Pancreas (tissue), 10 donors: Measurements from ENCODE around the gene AASDH. TPM values are rescaled to one million over a fixed set of nuclear protein-coding genes. Genes with fewer than 3 reads are reported as not detected.

Source experiments
- ATAC-seq, 4 donors: fragments of 200-7000 bp; cut with Tn5 transposase; one replicate each; pipeline versions ENCODE4 v1.8.0 to v1.9.1; 2020; ENCODE audit warnings: mild to moderate bottlenecking in 4 of 4, moderate library complexity in 4 of 4
- DNase-seq, 6 donors: peaks; one replicate each; pipeline ENCODE4 v3.0.0-alpha.2; 2020
- FAIRE-seq: peaks from 2 replicates; lab custom pipeline; 2012; peaks lifted over from hg19 to GRCh38; lab: Jason Lieb, UNC
- H3K27ac ChIP-seq, 4 donors: fragments of 200-600 bp; sonication (generic); 1 replicate in 3 of 4; 2 replicates in 1 of 4; pipeline versions ENCODE4 v1.5.0 to v1.8.0; 2020
- H3K27me3 ChIP-seq, 4 donors: fragments of 200-600 bp; one replicate each; pipeline ENCODE4 v1.8.0; 2021
- H3K36me3 ChIP-seq, 3 donors: fragments of 200-600 bp; sonication (generic) in 1 of 3; one replicate each; pipeline versions ENCODE4 v1.5.0 to v1.8.0; 2020 to 2021
- H3K4me1 ChIP-seq, 3 donors: fragments of 200-600 bp; one replicate each; pipeline ENCODE4 v1.8.0; 2021
- H3K4me3 ChIP-seq, 4 donors: fragments of 200-600 bp; sonication (generic) in 2 of 4; one replicate each; pipeline versions ENCODE4 v1.5.0 to v1.8.0; 2020 to 2021
- H3K9me3 ChIP-seq, 4 donors: fragments of 200-600 bp; one replicate each; pipeline ENCODE4 v1.8.0; 2021
- WGBS, 2 donors: extraction: QIAGEN DNeasy Blood & Tissue Kit; methylation state at CpG; one replicate each; pipeline ENCODE4 v1.1.7; 2013; 5-methylcytosine and 5-hydroxymethylcytosine counted together
- intact Hi-C, 3 donors: fragments of 100-400 bp; cut with DNase I; formaldehyde crosslinking; loops; one replicate each; pipeline versions ENCODE4 v1.11.1 to v1.14.2; 2022
- polyA plus RNA-seq, 2 donors: library from polyadenylated mRNA; stranded (reverse); fragments of 200-250 nt; gene quantifications; one replicate each; pipeline ENCODE4 v1.2.3, GENCODE V29; 2013
- total RNA-seq, 6 donors: library from RNA; stranded (reverse); fragmentation: NEBNext Ultra II Directional in 4 of 6; extraction: Animal tissue kit (Norgen Biotek cat#: 25700) in 4 of 6; gene quantifications; one replicate each; pipeline versions ENCODE4 v1.2.1 to v1.2.4, GENCODE V29; 2021 to 2023
- TF ChIP-seq, protein P1 (sequence below), 4 donors: fragments of 200-600 bp; sonication (generic) in 3 of 4; IDR thresholded peaks; one replicate each; pipeline versions ENCODE4 v1.5.0 to v1.8.0; 2021; ENCODE audit warnings: antibody characterized with exemption in 4 of 4
- donor health status: healthy with polysubstance abuse.
- donor health status: DM: no; HTN: no; CAD: no; lungs with moderate emphysema.
- donor health status: DM: no; HTN: no; CAD: no.
- donor health status: control.
- donor health status: control.
- donor health status: Bipolar disorder and iron deficiency.
- donor health status: DM: yes; HTN: yes; CAD: no.
- donor health status: DM: no; HTN: no; CAD: no.
- donor health status: DM: no; HTN: no; CAD: no.
- donor health status: DM: yes; HTN: yes; CAD: no.

Gene AASDH
- total and polyA plus RNA-seq, 8 donors: 1.9 to 7.3 (median 4.6) TPM

DNA sequence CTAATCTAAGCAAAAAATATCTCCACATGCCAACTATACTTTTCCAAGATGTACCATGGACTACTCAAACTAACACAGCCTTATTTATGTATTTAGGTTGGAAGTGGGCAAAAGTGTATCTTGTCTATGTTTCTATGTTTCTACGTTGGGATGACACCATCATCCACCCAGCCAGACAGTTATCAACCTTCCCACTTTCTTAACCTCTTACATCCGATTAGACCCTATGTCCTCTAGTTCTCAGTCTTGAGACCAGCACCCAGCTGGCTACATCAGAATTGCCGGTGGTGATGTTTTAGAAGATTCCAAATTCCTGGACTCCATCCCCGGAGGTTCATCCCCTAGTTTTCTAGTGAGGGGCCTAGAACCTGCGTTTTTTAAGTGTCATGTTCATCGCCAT lies 1.0 kb upstream of the AASDH start:
- H3K9me3 ChIP-seq: no peaks in the 10 kb centered on the region
- H3K4me1 ChIP-seq: peaks cover 0 to 18% (median 5%) of the 10 kb centered on the region in 3 donors
- no peaks in the 10 kb centered on the region for H3K36me3 ChIP-seq
- ATAC-seq: no peak
- 13 to 23% methylated on average over 6 of the region's 6 CpGs for WGBS, 2 donors
- H3K4me3 ChIP-seq: peak overlapping the region; percentile 42 to 69 (median 62)
- no peak for DNase-seq
- intact Hi-C loops: no loop called here
- FAIRE-seq: no peak
- TF ChIP-seq, protein P1, sequence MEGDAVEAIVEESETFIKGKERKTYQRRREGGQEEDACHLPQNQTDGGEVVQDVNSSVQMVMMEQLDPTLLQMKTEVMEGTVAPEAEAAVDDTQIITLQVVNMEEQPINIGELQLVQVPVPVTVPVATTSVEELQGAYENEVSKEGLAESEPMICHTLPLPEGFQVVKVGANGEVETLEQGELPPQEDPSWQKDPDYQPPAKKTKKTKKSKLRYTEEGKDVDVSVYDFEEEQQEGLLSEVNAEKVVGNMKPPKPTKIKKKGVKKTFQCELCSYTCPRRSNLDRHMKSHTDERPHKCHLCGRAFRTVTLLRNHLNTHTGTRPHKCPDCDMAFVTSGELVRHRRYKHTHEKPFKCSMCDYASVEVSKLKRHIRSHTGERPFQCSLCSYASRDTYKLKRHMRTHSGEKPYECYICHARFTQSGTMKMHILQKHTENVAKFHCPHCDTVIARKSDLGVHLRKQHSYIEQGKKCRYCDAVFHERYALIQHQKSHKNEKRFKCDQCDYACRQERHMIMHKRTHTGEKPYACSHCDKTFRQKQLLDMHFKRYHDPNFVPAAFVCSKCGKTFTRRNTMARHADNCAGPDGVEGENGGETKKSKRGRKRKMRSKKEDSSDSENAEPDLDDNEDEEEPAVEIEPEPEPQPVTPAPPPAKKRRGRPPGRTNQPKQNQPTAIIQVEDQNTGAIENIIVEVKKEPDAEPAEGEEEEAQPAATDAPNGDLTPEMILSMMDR (IDR thresholded peaks at IDR 0.05): no peak
- no peak overlapping the region for H3K27ac ChIP-seq
- no peaks in the 10 kb centered on the region for H3K27me3 ChIP-seq

DNA sequence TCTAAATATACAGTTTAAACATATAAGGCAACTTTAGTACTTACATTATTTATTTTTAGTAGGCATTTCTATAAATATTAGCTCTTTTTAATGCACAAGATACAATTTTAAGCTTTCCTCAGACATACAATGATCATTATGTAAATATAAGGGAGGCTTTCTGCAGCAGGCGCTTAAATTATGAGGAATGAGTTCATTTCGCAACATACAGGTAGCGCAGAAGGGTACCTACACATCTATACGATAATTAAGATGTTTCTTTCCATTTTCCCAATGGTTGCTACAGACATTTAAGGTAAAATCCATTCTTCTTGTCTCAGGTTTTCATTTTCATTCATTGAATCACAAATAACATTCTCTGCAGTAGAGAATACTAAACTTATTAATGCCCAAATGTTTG lies 1.2 kb downstream of the AASDH start:
- no peaks in the 10 kb centered on the region for H3K27me3 ChIP-seq
- TF ChIP-seq, protein P1 (IDR thresholded peaks at IDR 0.05): no peak
- H3K4me1 ChIP-seq: peaks cover 0 to 19% (median 5%) of the 10 kb centered on the region in 3 donors
- H3K27ac ChIP-seq: peak overlapping the region in 1 of 4 donors; percentile 96
- peak overlapping the region in 1 of 4 donors; percentile 68 for H3K4me3 ChIP-seq
- H3K36me3 ChIP-seq: no peaks in the 10 kb centered on the region
- no peak for DNase-seq
- 86 to 94% methylated on average over 4 of the region's 4 CpGs for WGBS, 2 donors
- H3K9me3 ChIP-seq: no peaks in the 10 kb centered on the region
- intact Hi-C loops: no loop called here
- no peak for FAIRE-seq
- no peak for ATAC-seq

DNA sequence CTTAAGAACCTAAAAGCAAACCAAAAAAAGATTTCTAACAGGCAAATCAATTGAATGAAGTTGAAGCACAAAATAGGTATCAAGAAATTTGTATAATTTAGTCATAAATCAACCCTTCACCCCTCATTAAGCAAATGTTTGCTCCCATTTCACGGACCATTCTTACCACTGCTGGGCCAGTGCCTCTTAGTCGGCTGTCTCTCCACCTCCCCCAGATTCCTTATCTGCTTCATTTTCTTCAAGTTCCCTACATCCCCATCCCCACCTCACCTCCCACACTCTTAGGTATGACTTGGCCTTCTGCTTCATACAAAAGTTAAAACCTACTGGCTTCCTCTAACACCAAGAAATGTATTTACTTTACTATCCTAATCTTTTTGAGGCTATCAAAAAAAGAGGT lies 11.8 kb downstream of the AASDH start:
- Histone ChIP-seq H3K9me3 (no peaks in the 10 kb centered on the region), H3K27me3 (no peaks in the 10 kb centered on the region), H3K4me1 (no peaks in the 10 kb centered on the region), H3K36me3 (peaks cover 0 to 2% (median 0%) of the 10 kb centered on the region in 3 donors), H3K27ac (no peak overlapping the region), H3K4me3 (no peak overlapping the region)
- intact Hi-C loops: no loop called here
- WGBS, 2 donors: 79 to 88% methylated on average over 2 of the region's 2 CpGs
- ATAC-seq (no peak), FAIRE-seq (no peak), DNase-seq (no peak)
- TF ChIP-seq, protein P1 (IDR thresholded peaks at IDR 0.05): no peak

DNA sequence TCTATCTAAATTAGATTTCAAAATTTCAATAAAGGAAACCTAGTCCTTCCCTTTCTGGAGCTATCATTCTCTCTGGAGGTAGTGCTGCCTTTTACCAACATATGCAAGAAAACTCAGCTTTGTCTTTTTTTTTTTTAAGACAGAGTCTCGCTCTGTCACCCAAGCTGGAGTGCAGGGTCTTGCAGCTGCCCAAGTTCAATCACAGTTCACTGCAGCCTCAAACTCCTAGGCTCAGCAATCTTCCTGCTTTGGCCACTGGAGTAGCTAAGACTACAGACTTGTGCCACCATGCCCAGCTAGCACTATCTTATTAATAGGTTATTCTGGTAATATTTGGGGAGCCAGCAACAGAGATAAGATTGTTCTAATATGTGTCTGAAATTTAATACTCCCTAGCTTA lies 12.3 kb downstream of the AASDH start:
- no peak for FAIRE-seq

DNA sequence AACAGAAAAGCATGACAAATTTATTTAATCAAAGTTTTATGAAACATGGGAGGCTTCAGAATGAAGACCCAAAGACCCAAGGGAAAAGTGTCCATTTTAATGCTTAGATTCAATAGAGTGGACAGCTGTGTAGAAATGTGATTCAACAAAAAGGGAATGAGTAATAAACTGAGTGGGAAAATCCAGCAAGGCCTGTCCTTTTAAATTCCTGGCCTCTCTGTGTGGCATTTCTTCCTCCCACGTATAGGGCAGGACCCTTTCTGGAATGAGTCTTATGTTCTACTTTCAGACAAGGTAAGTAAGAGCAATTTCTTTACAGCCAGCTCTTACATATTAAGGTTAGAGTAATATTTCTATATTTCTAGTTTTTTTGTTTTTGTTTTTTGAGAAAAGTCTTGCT lies 14.5 kb downstream of the AASDH start:
- intact Hi-C loops: no loop called here
- Histone ChIP-seq H3K27ac (no peak overlapping the region), H3K4me3 (no peak overlapping the region), H3K27me3 (no peaks in the 10 kb centered on the region), H3K4me1 (no peaks in the 10 kb centered on the region), H3K9me3 (no peaks in the 10 kb centered on the region), H3K36me3 (peaks cover 0 to 9% (median 0%) of the 10 kb centered on the region in 3 donors)
- FAIRE-seq: no peak
- TF ChIP-seq, protein P1 (IDR thresholded peaks at IDR 0.05): no peak
- ATAC-seq: no peak
- no peak for DNase-seq
- WGBS, 2 donors: 0 to 82% methylated on average over 1 of the region's 1 CpG

More for the DNA sequence above, 12.3 kb downstream of the AASDH start:
- Histone ChIP-seq H3K27ac (no peak overlapping the region), H3K27me3 (no peaks in the 10 kb centered on the region), H3K4me1 (no peaks in the 10 kb centered on the region), H3K4me3 (no peak overlapping the region), H3K9me3 (no peaks in the 10 kb centered on the region), H3K36me3 (peaks cover 0 to 7% (median 0%) of the 10 kb centered on the region in 3 donors)
- intact Hi-C loops: no loop called here
- no peak for DNase-seq
- no peak for ATAC-seq
- WGBS, 2 donors: 89 to 100% methylated on average over 1 of the region's 1 CpG
- TF ChIP-seq, protein P1 (IDR thresholded peaks at IDR 0.05): no peak
